GM21737 (cell line): ENCODE results near the gene ZNF222.
A peak's percentile ranks its signal among the peaks of the same experiment; 100 is the strongest.

ENCODE experiments used
- ATAC-seq: cut with Tn5 transposase; IDR thresholded peaks from one replicate; pipeline ENCODE4 v1.9.1; 2021; ENCODE audit warnings: mild to moderate bottlenecking, moderate library complexity; ENCODE audit not compliant: unreplicated experiment

ZNF222 gene

DNA sequence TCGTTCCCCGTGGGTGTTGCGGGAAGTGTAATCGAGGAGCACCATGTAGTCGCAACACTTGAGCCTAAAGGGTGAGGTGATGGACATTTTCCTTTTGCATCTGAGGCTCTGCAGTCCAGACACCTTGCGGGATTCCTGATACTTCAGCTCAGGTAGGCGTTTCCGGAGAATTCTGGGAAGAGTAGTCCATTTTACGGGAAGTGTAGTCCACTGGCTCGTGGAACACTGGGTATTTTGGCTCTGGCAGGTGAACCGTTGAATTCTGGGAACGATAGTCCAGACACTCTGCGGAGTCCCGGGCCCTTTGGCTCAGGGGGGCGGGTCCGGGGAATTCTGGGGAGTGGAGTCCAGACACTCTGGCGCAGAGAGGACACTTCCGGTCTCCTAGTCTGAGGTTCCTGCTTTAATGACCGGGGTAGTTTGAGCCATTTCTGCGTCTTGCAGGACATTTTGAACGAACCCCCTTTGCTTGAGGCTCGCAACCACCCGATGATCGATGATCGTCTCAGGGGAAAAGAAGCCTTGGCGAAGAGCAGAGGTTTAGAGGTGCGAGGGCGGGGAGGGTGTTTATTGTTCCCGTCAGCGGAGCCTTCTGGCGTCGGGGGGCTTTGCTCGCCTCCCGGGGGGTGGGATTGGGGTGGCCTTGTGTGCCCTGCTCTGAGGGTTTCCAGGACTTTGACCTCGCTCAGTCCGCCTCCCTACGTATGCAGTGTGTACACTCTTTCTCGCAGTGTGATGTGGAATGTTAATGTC is 26.6 kb downstream of the ZNF222 start, which contains the start of gene ZNF223:
Gene ZNF223 (plus strand): TSS at position 387 of the 753 bp plus-strand sequence. CDS start 3,141 bp downstream, outside the sequence.
- no peak for ATAC-seq

DNA sequence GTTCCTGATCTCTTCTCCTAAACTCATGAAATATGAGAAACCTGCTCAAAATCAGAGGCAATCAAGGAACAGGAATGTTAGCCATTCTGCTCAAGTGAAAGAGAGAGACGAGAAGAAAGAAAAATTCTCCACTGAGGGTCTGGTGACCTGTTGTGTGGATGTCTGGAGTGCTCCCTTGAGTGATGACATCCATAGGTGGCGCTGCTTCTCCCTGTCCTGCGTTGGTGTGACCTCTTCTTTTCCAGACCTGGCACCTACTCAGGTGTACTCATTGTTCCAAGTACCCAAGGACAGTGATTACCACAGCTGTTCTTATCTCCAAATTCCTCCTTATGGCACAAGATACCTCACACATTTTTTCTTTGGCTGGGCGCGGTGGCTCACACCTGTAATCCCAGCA is 30.7 kb downstream of the ZNF222 start:
- ATAC-seq = no peak

DNA sequence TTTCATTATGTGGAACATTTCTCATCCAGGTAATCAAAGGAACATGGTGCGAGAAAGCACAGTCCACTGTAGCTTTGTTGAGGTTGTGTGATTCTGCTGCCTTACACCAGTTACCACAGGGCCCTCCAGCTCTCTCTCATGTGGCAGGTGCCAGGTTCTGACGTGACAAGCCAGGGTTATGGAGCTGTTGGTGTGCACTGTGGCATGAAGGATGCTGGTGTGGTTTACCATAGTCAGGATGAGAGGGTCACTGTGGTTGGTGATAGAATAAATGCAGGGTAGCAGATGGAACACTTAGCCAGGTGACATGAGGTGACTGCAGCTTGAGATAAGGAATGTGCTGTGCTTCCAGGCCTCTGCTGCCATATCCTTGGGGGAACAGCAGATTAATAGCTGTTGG is 34.0 kb downstream of the ZNF222 start:
- ATAC-seq = no peak

DNA sequence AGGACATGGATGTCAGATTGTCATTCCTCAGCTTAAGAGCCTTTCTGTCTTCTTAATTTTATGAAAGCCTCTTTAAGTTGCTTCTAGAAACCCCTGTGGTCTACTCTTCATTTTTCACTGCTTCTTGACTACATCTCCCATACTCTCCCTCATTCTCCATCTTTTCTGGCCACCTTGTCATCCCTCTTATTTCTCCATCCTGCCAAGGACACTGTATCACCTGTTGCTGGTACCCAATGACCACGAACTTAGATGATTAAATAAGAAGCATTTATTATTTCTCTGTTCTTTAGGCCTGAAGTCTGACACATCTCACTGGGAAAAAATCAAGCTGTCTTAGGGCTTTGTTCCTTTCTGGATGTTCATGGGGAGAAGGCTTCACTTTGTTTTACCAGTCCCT is 35.9 kb downstream of the ZNF222 start:
- no peak for ATAC-seq

DNA sequence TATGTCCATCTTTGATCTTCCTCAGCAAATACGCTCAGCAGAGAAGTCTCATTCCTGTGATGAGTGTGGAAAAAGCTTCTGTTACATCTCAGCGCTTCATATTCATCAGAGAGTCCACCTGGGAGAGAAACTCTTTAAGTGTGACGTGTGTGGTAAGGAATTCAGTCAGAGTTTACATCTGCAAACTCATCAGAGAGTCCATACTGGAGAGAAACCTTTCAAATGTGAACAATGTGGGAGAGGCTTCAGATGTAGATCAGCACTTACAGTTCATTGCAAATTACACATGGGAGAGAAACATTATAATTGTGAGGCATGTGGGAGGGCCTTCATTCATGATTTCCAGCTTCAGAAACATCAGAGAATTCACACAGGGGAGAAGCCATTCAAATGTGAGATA is 41.1 kb downstream of the ZNF222 start:
- no peak for ATAC-seq

DNA sequence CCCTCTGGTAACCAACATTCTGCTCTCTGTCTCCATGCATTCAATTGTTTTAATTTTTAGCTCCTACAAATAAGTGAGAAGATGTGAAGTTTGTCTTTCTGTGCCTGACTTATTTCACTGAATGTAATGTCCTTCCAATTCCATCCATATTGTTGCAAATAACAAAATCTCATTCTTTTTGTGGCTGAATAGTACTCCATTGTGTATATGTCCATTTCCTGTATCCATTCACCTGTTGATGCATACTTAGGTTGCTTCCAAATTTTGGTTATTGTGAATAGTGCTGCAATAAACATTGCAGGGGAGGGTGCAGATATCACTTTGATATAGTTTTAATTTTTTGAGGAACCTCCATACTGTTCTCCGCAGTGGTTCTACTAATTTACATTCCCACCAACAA is 44.2 kb downstream of the ZNF222 start:
- ATAC-seq = no peak

DNA sequence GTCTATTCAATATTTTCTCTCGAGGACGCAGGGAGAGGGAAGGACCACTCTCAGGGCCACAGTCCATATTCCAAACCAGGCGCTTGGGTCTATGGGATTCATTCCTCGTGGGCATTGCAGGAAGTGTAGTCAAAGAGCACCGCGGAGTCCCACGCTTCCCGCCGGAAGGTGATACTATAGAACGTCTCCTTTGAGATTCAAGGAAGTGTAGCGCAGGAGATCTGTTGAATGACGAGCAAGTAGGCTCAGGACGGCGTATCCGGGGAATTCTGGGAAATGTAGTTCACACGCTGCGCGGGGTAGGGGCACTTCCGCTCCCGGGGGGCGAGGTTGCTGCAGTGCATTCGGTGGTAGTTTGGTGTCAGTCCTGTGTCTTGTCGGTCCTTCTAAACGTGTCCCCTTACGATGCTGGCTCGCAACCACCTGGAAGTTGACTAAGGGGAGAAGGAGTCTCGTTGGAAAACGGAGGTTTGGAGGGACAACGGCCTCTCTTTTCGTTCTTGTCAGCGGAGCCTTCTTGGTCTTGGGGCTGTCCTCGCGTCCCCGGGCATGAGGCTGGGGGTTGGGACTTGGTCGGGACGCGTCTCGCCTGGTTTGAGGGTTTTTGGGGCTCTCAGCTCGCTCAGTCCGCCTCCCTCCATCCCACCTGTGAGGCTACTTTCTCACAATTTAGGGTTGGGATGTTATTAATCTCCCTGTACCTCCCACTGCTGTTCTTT is 46.8 kb downstream of the ZNF222 start, which contains the start of gene ZNF284:
Gene ZNF284 (plus strand): TSS at position 336 of the 719 bp plus-strand sequence. CDS start 4,231 bp downstream, outside the sequence.
- ATAC-seq = peak; percentile 92

DNA sequence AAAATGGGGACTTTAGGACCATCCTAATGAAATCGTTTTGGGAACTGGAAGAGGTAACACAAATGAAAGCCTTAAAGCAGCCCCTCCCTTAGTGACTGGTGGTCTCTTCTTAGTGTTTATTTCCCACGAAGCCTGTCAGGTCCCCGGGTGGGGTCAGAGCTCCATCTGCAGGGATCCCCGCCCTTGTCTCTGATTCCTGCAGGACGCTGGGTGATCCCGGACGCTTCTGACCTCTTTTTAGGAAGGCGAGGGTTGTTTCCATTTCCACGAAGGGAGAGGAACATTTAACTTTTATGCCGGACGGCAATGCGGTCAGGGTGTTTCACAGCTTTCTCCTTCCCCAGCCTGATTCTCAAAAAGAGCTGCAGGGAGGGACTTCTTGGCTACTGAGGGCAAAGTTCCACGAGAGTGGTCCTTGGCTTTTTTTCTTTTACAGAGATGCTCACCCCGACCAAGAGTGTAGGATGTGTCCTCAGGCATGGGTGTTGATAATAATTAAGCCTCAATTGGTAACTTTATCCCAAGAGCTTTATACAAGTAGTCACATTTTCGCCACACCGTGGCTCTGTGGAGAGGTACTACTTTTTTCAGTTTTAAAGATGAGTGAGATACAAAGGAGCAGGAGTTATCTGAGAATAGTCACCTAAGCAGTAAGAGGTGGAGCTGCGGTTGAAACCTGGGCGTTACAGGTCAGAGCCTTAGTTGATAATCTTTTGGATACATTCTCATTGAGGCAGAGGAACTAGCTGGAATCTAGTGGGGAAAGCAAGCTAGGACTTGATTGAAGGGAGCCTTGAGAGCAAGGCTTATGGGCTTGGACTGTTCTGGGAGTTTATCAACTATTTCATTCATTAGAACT is 47.6 kb downstream of the ZNF222 start:
- no peak for ATAC-seq

DNA sequence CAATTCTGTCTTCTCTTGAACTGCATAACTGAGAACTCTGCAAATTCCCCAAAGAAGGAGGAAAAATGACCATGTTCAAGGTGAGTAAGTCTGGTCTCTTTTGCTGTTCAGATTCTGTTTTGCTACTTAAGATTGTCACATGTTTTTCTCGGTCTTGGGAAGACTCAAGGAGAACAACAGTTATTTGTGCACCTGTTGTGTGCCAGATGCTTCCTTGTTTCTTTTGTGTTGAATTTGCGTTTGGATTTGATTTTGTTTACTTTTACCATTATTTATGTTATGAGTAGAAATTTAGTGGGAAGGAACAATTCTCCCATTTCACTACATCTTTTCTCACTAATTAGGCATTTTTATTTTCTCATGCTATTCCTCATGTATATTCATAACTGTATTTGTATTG is 51.1 kb downstream of the ZNF222 start:
- no peak for ATAC-seq
